ENCODE data around the gene AJAP1.

AJAP1 gene

DNA sequence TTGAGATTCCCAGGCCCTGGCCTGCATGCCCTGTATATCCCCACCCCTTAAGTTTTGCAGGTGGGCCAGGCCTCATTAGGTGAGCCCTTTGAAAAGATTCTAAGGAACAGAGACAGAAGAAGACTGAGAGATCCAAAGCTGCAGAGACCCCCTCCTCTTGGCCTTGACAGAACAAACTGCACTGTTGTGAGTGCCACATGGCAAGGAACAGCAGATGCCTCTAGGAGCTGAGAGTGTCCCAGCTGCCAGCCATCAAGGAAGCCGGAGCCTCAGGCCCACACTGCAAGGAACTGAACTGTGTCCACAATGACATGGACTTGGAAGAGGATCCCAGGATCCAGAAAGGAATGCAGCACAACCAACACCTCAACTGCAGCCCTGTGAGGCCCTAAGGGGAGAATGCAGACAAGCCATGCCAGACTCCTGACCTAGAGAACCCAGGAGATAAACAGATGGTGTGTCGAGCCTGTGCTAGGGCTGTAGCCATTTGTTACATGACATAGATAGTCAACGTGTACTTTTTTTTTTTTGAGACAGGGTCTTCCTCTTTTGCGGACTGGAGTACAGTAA is 182.7 kb downstream of the AJAP1 start:
- DNase-seq (ENCODE audit: low spot score), result no peak

DNA sequence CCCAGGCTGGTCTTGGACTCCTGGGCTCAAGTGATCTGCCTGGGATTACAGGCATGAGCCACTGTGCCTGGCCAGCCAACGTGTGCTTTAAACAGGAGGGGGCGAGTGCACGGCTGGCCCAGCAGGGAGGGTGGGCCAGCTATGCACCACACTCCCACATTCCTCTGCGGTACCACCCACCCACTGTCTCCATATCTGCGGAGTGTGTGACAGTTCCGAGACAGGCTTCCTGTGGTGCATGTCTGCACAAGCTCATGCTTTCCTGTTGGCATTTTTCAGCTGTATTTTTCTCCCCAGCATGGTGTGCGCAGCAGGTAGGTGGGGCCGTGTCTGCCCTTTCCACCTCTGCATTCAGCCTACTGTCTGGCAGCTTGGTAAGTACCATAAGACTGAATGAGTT is 183.3 kb downstream of the AJAP1 start:
- no peak for DNase-seq (ENCODE audit: low spot score)

DNA sequence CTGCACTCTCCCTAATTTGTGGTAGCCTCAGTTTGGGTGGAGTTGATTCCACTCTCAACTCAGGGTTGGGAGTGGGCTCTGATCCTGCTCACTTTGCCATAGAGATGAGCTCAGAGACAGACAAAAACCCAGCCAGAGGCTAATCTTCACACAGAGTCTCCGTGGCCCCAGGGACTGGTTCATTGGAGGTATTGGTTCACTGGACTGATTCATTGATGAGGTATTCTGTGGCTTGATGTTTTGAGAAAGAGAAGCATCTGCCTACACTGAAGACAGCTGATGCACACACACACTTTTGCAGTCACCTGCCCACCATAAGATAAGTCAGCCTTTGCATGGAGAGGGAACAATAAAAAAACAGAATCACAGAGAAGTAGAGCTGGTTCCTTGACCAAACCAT is 183.8 kb downstream of the AJAP1 start:
- DNase-seq (ENCODE audit: low spot score), result no peak
